ENCODE data around the gene MAGI2.

DNA sequence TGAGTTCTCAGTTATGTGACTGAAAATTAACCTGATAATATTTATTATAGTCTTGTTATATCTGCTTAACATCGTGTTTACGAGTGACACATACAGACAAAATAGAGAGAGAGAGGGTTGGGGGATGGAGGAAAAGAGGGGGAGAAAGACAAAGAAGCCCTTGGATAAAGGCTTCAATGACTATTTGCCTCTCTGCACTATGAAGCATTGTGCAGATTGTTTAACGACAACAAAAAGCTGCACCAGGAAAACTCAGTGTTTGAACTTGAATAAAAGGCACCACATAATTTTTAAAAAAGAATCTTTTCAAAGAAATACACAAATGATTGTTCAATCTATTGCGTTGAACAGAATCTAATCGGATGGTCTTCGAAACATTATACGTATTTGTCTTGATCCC, 27.8 kb downstream of the MAGI2 start:
- TF ChIP-seq CTCF (conservative IDR thresholded peaks at IDR 0.05; ENCODE audit: low read depth in 2 of 2): no peak
- TF ChIP-seq, protein P1, sequence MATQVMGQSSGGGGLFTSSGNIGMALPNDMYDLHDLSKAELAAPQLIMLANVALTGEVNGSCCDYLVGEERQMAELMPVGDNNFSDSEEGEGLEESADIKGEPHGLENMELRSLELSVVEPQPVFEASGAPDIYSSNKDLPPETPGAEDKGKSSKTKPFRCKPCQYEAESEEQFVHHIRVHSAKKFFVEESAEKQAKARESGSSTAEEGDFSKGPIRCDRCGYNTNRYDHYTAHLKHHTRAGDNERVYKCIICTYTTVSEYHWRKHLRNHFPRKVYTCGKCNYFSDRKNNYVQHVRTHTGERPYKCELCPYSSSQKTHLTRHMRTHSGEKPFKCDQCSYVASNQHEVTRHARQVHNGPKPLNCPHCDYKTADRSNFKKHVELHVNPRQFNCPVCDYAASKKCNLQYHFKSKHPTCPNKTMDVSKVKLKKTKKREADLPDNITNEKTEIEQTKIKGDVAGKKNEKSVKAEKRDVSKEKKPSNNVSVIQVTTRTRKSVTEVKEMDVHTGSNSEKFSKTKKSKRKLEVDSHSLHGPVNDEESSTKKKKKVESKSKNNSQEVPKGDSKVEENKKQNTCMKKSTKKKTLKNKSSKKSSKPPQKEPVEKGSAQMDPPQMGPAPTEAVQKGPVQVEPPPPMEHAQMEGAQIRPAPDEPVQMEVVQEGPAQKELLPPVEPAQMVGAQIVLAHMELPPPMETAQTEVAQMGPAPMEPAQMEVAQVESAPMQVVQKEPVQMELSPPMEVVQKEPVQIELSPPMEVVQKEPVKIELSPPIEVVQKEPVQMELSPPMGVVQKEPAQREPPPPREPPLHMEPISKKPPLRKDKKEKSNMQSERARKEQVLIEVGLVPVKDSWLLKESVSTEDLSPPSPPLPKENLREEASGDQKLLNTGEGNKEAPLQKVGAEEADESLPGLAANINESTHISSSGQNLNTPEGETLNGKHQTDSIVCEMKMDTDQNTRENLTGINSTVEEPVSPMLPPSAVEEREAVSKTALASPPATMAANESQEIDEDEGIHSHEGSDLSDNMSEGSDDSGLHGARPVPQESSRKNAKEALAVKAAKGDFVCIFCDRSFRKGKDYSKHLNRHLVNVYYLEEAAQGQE (IDR thresholded peaks at IDR 0.05; ENCODE audit: unreplicated experiment): no peak
